Mucosa of rectum (tissue), 2 donors: Measurements from ENCODE around the gene PSPC1.
"Not testable (repeated sequence)": the region's sequence is repeated elsewhere in the genome, so short reads cannot be mapped to it uniquely, and the experiment has no call there.

Source experiments
- H3K27ac ChIP-seq, 2 donors: one replicate each; pipeline ENCODE4 v1.7.0; 2013; ENCODE audit warnings: inconsistent platforms in 2 of 2, low read depth in 2 of 2, low read length in 2 of 2
- H3K27me3 ChIP-seq, 2 donors: one replicate each; pipeline ENCODE4 v1.7.0; 2013; ENCODE audit warnings: low read length in 2 of 2; ENCODE audit not compliant: control insufficient read depth in 2 of 2, insufficient read depth in 2 of 2
- H3K36me3 ChIP-seq, 2 donors: one replicate each; pipeline ENCODE4 v1.7.0; 2013; ENCODE audit warnings: low read length in 2 of 2; ENCODE audit not compliant: control insufficient read depth in 2 of 2, insufficient read depth in 2 of 2
- H3K4me1 ChIP-seq, 2 donors: one replicate each; pipeline ENCODE4 v1.7.0; 2013; ENCODE audit warnings: low read length in 2 of 2, mild to moderate bottlenecking in 1 of 2; ENCODE audit not compliant: control insufficient read depth in 2 of 2, insufficient read depth in 2 of 2
- H3K4me3 ChIP-seq, 2 donors: one replicate each; pipeline ENCODE4 v1.7.0; 2013; ENCODE audit warnings: low read length in 2 of 2
- H3K9ac ChIP-seq, 2 donors: one replicate each; pipeline ENCODE4 v1.7.0; 2013; ENCODE audit warnings: low read length in 2 of 2, low read depth in 1 of 2, mild to moderate bottlenecking in 1 of 2
- H3K9me3 ChIP-seq, 2 donors: one replicate each; pipeline ENCODE4 v1.7.0; 2013; ENCODE audit warnings: low read length in 2 of 2; ENCODE audit not compliant: control insufficient read depth in 2 of 2
- donor health status: healthy.
- donor health status: Normal muscosa, but diverticular disease.

Gene PSPC1

DNA sequence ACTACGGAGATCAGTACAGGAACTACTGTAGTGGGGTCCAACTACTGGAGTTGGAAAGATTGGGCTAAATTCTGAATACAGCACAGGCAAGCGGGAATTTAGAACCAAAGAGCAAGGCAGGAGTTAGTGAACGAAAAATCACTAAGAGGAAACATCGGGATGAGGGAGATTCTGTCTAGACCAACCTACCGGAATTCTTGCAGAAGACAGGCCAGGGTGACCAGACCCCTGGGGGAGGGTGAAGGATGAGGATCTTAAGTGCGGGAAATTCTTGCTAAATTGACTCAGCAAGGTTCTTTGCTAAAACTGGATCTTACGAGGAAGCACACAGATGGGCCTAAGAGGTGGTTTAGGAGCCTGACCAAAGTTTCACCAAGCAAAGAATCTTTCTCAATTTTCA, 13.2 kb upstream of the PSPC1 start:
- no peak overlapping the region for H3K27ac ChIP-seq
- no peaks in the 10 kb centered on the region for H3K36me3 ChIP-seq
- H3K9ac ChIP-seq = no peak overlapping the region
- no peaks in the 10 kb centered on the region for H3K27me3 ChIP-seq
- H3K4me1 ChIP-seq = no peaks in the 10 kb centered on the region
- no peak overlapping the region for H3K4me3 ChIP-seq
- no peaks in the 10 kb centered on the region for H3K9me3 ChIP-seq

DNA sequence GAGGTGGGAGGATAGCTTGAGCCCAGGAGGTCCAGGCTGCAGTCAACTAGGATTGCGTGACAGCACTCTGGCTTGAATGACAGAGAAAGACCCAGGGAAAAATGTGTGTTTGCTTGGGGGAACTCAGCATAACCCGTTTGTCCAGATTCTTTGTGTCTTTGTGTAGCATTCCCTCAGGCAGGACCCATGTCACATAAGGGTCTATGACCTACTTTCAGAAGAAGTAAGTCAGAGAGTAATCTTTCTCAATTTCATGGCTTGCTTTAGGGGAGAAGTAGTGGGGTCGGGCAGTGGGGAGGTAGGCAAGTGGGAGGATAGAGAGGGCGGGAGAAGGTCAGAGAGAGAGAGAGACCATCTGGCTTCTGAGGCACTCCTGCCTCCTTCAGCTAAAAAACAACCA, 11.9 kb upstream of the PSPC1 start:
- Histone ChIP-seq H3K27ac (no peak overlapping the region), H3K36me3 (no peaks in the 10 kb centered on the region), H3K4me1 (no peaks in the 10 kb centered on the region), H3K9ac (no peak overlapping the region), H3K9me3 (no peaks in the 10 kb centered on the region), H3K27me3 (no peaks in the 10 kb centered on the region), H3K4me3 (no peak overlapping the region)

DNA sequence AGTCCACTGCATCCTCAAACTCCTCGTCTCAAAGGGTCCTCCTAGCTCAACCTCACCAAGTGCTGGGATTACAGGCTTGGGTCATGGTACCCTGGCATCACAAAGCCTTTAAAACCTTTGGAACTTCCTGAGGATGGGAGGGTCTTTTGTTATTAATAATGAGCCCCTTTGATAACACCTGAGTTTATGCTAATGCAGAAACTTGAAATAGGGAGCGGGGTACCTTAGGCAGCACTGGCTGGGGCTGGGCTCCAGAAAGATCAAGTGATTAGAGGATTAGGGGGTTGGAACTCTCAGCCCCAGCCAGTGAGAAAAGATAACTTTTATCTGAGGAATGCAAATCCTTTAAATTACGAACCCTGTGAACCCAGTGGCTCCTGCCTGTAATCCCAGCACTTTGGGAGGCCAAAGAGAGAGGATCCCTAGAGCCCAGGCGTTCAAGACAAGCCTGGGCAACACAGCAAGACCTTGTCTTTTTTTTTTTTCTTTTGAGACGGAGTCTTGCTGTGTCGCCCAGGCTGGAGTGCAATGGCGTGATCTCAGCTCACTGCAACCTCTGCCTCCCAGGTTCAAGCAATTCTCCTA, 9.3 kb upstream of the PSPC1 start:
- Histone ChIP-seq H3K4me1 (no peaks in the 10 kb centered on the region), H3K4me3 (no peak overlapping the region), H3K27ac (no peak overlapping the region), H3K9ac (no peak overlapping the region), H3K9me3 (no peaks in the 10 kb centered on the region), H3K36me3 (no peaks in the 10 kb centered on the region), H3K27me3 (no peaks in the 10 kb centered on the region)

DNA sequence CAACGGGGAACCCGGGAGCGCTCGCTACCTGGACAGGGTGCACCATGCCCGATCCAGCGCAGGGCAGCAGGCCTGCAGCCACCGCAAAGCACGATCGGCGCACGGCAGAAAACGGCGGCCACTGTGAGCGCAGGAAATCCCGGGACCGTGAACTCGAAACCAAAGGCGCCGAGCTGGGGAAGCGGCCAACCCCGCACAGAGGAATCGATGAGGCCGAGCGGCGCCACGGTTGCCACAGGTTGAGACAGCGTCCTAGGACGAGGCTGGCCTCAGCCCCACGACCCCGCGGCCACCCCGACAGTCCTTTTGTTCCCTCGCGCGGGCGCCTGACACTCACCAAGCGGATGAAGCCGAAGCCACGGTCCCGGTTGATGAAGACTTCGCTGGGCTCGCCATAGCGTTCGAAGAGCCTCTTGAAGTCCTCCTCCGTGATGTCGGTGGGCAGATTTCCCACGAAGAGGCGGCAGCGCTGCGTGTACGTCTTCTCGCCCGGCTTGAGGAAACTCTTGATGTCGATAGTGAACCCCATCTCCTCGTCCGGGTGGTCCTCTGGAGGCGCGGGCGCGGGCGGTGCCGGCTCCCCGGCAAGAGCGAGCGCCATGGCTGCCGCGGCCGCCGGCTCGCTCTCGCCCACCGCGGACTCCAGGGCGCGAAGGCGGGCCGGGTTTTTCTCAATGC, 557 bp downstream of the PSPC1 start:
- H3K27ac ChIP-seq = peak overlapping the region; percentile 86 to 93
- no peaks in the 10 kb centered on the region for H3K9me3 ChIP-seq
- peak overlapping the region; percentile 91 to 95 for H3K9ac ChIP-seq
- H3K4me3 ChIP-seq = peak overlapping the region; percentile 88 to 97
- no peaks in the 10 kb centered on the region for H3K36me3 ChIP-seq
- H3K27me3 ChIP-seq = no peaks in the 10 kb centered on the region
- H3K4me1 ChIP-seq = peaks cover 0 to 2% of the 10 kb centered on the region in 2 donors

DNA sequence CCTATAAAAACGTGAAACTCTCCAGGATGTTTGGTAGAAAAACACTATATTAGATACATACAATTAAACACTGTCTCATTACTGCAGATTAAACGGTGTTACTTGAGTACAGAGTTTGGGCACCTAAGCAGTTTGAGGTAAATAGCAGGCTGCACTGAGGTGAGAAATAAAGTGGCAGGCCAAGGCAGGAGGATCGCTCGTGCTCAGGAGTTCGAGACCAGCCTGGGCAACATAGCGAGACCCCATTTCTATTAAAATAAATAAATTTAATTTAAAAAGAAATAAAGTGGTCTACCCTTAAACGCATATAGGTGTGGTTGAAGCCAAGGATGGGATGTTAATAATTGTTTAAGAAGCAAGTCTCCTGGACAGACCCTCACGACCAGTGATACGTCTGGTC, 1.2 kb downstream of the PSPC1 start:
- Histone ChIP-seq H3K36me3 (no peaks in the 10 kb centered on the region), H3K4me1 (peaks cover 0 to 2% of the 10 kb centered on the region in 2 donors), H3K9ac (peak overlapping the region; percentile 91 to 95), H3K9me3 (no peaks in the 10 kb centered on the region), H3K27ac (peak overlapping the region; percentile 86 to 93), H3K27me3 (no peaks in the 10 kb centered on the region), H3K4me3 (peak overlapping the region; percentile 88 to 97)

DNA sequence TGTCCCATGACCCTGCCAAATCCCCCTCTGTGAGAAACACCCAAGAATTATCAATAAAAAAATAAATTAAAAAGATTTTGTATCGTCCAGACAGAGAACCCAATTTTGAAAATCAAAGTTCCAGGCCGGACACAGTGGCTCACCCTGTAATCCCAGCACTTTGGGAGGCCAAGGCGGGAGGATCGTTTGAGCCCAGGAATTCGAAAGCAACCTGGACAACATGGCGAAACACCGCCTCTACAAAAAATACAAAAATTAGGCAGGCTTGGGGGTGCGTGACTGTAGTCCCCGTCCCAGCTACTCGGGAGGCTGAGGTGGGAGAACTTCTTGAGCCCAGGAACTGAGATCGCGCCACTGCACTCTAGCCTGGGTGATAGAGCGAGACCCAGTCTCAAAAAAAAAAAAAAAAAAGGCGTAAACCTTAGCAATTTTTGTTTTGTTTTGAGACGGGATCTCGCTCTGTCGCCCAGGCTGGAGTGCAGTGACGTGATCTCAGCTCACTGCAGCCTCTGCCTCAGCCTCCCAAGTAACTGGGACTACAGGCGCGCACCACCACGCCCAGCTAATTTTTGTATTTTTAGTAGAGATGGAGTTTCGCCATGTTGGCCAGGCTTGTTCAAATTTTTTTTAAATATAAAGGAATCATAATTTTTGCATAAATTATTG, 1.9 kb downstream of the PSPC1 start:
- H3K36me3 ChIP-seq, H3K4me1 ChIP-seq, H3K27ac ChIP-seq, H3K9me3 ChIP-seq, H3K27me3 ChIP-seq: not testable (repeated sequence)
- Histone ChIP-seq H3K9ac (peak overlapping the region in 1 of 2 donors; percentile 91), H3K4me3 (peak overlapping the region; percentile 16 to 97)

DNA sequence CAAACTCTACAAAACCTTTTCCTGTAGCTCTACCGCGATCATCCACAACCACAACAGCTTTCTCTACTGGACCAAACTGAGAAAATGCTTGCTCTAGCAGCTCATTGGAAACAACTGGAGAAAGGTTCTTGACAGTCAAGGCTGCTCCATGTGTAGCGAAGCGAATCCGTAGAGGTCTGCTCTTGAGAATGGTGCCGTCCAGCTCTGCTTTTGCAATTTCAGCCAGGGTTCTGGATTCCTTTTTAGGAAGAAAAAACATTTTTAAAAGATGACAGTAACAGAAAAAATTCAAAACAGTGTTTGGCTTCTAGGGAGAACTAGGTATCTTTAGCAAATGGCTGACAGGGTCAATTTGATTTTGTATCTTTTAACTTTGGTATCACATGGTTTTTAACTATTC, 10.4 kb downstream of the PSPC1 start:
- no peaks in the 10 kb centered on the region for H3K27me3 ChIP-seq
- peaks cover 8 to 28% of the 10 kb centered on the region in 2 donors for H3K36me3 ChIP-seq
- H3K4me3 ChIP-seq = no peak overlapping the region
- H3K9me3 ChIP-seq = no peaks in the 10 kb centered on the region
- no peak overlapping the region for H3K9ac ChIP-seq
- no peak overlapping the region for H3K27ac ChIP-seq
- H3K4me1 ChIP-seq = no peaks in the 10 kb centered on the region

DNA sequence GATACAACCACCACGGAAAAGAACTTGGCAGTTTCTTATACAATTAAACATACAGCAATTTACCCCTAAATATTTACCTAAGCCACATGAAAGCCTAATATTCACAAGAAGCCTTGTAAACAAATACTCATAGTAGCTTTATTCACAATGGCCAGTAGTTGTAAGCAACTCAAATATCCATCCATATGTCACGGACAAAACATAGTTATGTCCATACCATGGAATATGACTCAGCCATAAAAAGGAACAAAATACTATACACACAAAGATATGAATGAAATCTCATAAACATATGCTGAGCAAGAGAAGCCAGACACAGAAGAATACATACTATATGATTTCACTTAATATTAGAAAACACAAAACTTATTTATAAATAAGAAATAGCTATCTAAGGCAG, 12.9 kb downstream of the PSPC1 start:
- no peak overlapping the region for H3K27ac ChIP-seq
- no peaks in the 10 kb centered on the region for H3K9me3 ChIP-seq
- H3K27me3 ChIP-seq = no peaks in the 10 kb centered on the region
- no peaks in the 10 kb centered on the region for H3K4me1 ChIP-seq
- no peak overlapping the region for H3K4me3 ChIP-seq
- H3K36me3 ChIP-seq = peaks cover 8 to 30% of the 10 kb centered on the region in 2 donors
- H3K9ac ChIP-seq = no peak overlapping the region

DNA sequence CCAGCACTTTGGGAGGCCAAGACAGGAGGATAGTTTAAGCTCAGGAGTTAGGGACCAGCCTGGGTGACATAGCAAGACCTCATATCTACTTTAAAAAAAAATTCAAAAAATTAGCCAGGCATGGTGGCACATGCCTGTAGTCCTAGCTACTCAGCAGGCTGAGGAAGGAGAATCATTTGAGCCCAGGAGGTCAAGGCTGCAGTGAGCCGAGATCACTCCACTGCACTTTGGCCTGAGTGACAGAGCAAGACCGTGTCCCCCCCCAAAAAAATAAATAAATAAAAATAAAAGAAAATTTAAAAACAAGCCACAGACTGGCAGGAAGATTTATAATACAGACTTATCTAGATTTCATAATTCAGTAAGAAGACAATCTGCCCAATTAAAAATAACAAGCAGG, 14.8 kb downstream of the PSPC1 start:
- Histone ChIP-seq H3K4me3 (no peak overlapping the region), H3K4me1 (no peaks in the 10 kb centered on the region), H3K9me3 (no peaks in the 10 kb centered on the region), H3K9ac (no peak overlapping the region), H3K27me3 (no peaks in the 10 kb centered on the region), H3K27ac (no peak overlapping the region), H3K36me3 (peaks cover 8 to 32% of the 10 kb centered on the region in 2 donors)

DNA sequence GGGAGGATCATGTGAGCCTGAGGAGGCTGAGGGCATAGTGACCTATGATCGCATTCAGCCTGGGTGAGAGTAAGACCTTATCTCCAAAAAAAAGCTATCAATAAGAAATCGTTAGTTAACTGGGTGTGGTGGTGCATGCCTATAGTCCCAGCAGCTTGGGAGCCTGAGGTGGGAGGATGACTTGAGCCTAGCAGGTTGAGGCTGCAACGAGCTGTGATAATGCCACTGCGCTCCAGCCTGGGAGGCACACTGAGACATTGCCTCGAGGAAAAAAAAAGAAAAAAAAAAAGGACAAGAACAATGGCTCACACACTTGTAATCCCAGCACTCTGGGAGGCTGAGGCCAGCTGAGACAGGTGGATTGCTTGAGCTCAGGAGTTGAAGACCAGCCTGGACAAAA, 16.2 kb downstream of the PSPC1 start:
- H3K9me3 ChIP-seq = no peaks in the 10 kb centered on the region
- no peak overlapping the region for H3K4me3 ChIP-seq
- H3K9ac ChIP-seq = no peak overlapping the region
- no peak overlapping the region for H3K27ac ChIP-seq
- no peaks in the 10 kb centered on the region for H3K27me3 ChIP-seq
- H3K36me3 ChIP-seq = peaks cover 5 to 23% of the 10 kb centered on the region in 2 donors
- no peaks in the 10 kb centered on the region for H3K4me1 ChIP-seq
